RWPE2 (cell line): ENCODE data around the gene CTNNA2.
A peak's percentile ranks its signal among the peaks of the same experiment; 100 is the strongest.

ENCODE experiments used
- ATAC-seq: fragments of 200-7000 bp; cut with Tn5 transposase; 3 replicates; pipeline ENCODE4 v1.9.1; 2021; ENCODE audit warnings: low read depth
- DNase-seq: peaks from one replicate; pipeline ENCODE4 v3.0.0-alpha.2; 2020; ENCODE audit warnings: low spot score
- H3K27ac ChIP-seq: fragments of 450-650 bp; 2 replicates; pipeline ENCODE4 v1.5.1; 2017; ENCODE audit warnings: mild to moderate bottlenecking; ENCODE audit not compliant: poor library complexity, severe bottlenecking
- H3K27me3 ChIP-seq: fragments of 250-450 bp; sonication (Bioruptor Pico); 2 replicates; pipeline ENCODE4 v1.5.1; 2021; ENCODE audit warnings: mild to moderate bottlenecking, moderate library complexity; ENCODE audit not compliant: insufficient read depth, poor library complexity, severe bottlenecking
- H3K36me3 ChIP-seq: fragments of 250-450 bp; sonication (Bioruptor Pico); 2 replicates; pipeline ENCODE4 v1.5.1; 2020; ENCODE audit warnings: low read depth, mild to moderate bottlenecking, moderate library complexity
- H3K4me1 ChIP-seq: fragments of 250-450 bp; sonication (Bioruptor Pico); 2 replicates; pipeline ENCODE4 v1.5.1; 2021; ENCODE audit warnings: mild to moderate bottlenecking, moderate library complexity; ENCODE audit not compliant: insufficient read depth, poor library complexity, severe bottlenecking
- H3K4me3 ChIP-seq: fragments of 250-450 bp; sonication (Bioruptor Pico); 2 replicates; pipeline ENCODE4 v1.5.1; 2021; ENCODE audit warnings: mild to moderate bottlenecking, moderate library complexity; ENCODE audit not compliant: severe bottlenecking
- H3K9me3 ChIP-seq: fragments of 250-450 bp; sonication (Bioruptor Pico); 2 replicates; pipeline ENCODE4 v1.5.1; 2021; ENCODE audit warnings: mild to moderate bottlenecking, moderate library complexity; ENCODE audit not compliant: severe bottlenecking
- CTCF ChIP-seq: fragments of 450-650 bp; IDR thresholded peaks from one replicate; pipeline ENCODE4 v1.5.1; 2017; ENCODE audit warnings: mild to moderate bottlenecking, moderate library complexity; ENCODE audit not compliant: poor library complexity, severe bottlenecking

CTNNA2 gene

GRCh38 chr2:80303909-80304837, 791.3 kb downstream of the CTNNA2 start, which contains the start of gene LRRTM1:
Gene LRRTM1, minus strand, starts transcription at chr2:80304752. Its CDS starts 933 bp downstream, at chr2:80303819.
- no peak within 1 kb of the TSS for H3K4me3 ChIP-seq
- ATAC-seq (peak; percentile 48; the same call in 2 of the 3 replicates), DNase-seq (no peak)
- H3K4me1 ChIP-seq = no peaks in the 10 kb centered on the region
- TF ChIP-seq CTCF = no peak
- H3K27ac ChIP-seq = no peak within 1 kb of the TSS
- H3K27me3 ChIP-seq = peaks cover 71% of the 10 kb centered on the region
- H3K9me3 ChIP-seq = no peaks in the 10 kb centered on the region
- H3K36me3 ChIP-seq = no peaks in the 10 kb centered on the region

- Histone ChIP-seq H3K36me3 (no peaks in the 10 kb centered on the region), H3K4me1 (no peaks in the 10 kb centered on the region), H3K4me3 (no peak overlapping the region), H3K27me3 (peaks cover 10% of the 10 kb centered on the region), H3K9me3 (no peaks in the 10 kb centered on the region), H3K27ac (no peak overlapping the region)
- no peak for DNase-seq
- no peak for TF ChIP-seq CTCF
- no peak for ATAC-seq
These were observed 798.5 kb downstream of the CTNNA2 start for GRCh38 chr2:80311304-80311703.

GRCh38 chr2:80312282-80312839, 799.5 kb downstream of the CTNNA2 start:
- DNase-seq = no peak
- Histone ChIP-seq H3K36me3 (no peaks in the 10 kb centered on the region), H3K9me3 (no peaks in the 10 kb centered on the region), H3K27me3 (peaks cover 10% of the 10 kb centered on the region), H3K27ac (no peak overlapping the region), H3K4me3 (no peak overlapping the region), H3K4me1 (no peaks in the 10 kb centered on the region)
- no peak for ATAC-seq
- TF ChIP-seq CTCF = no peak

- ATAC-seq (0 out of 3 replicates have a peak, but pooled peaks have one; percentile 31), DNase-seq (no peak)
- Histone ChIP-seq H3K27ac (no peak overlapping the region), H3K4me3 (no peak overlapping the region), H3K9me3 (no peaks in the 10 kb centered on the region), H3K36me3 (no peaks in the 10 kb centered on the region), H3K27me3 (peaks cover 75% of the 10 kb centered on the region), H3K4me1 (no peaks in the 10 kb centered on the region)
- no peak for TF ChIP-seq CTCF
These were observed 809.6 kb downstream of the CTNNA2 start for GRCh38 chr2:80322311-80322920.
